Fibroblast of gingiva (primary cell): ENCODE data around the gene KCNK1.

ENCODE experiments used
- DNase-seq: peaks from one replicate; pipeline ENCODE4 v3.0.0-alpha.2; 2011; ENCODE audit warnings: low read depth

The KCNK1 gene

GRCh38 chr1:233613252-233614172 lies at the start of gene KCNK1:
TSS of gene KCNK1 (plus strand) at chr1:233614106. CDS start at chr1:233614172, 66 bp downstream.
- peak; percentile 88 for DNase-seq

DNA sequence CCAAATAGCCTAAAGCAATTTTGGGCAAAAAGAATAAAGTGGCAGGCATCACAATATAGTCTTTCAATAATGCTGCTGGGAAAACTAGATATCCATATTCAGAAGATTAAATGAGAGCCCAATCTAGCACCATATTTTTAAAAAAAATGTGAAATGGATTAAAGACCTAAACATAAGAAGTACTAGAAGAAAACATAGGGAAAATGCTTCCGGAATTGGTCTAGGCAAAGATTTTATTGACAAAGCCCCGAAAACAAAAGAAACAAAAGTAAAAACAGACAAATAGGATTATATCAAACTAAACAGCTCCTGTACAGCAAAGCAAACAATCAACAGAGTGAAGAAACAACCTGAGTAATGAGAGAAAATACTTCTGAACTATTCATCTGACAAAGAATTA lies 48.6 kb upstream of the KCNK1 start:
- DNase-seq, result no peak

DNA sequence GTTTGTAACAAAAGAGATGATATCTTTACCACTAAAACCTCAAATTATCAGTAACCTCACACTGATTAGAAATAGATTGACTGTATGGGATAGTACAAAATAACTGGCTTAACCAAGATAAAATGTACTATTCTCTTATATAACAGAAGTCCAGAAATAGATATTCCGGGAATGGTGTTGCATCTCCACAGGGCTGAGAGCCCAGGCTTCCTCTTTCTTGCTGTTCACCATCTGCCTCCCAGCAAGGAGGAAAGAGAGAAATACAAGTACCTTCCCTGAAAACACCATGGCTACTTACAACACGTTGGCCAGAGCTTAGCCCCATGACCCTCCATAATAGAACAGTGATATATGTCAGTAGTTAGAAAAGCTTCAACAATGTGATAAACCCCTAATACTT lies 47.0 kb upstream of the KCNK1 start:
- DNase-seq, result no peak

DNA sequence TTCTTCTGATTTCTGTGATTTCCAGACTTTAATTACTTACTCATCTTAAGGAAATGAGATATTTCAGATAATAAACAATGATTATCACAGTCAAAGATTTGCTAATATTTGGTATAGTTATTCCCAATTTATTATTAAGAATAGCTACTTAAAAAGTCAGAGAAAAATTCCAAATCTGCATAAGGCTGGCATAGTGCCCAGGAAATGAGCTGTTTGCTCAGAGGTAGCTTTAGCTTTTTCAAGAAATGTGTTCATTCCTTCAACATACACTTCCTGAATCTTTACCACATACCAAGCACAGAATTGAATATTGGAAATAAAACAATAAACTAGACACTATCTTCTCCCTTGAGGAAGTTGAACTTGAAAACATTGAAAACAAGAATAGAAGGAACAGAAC lies 44.3 kb upstream of the KCNK1 start:
- no peak for DNase-seq

- no peak for DNase-seq
These were observed 43.7 kb upstream of the KCNK1 start for GRCh38 chr1:233570216-233570615.

DNA sequence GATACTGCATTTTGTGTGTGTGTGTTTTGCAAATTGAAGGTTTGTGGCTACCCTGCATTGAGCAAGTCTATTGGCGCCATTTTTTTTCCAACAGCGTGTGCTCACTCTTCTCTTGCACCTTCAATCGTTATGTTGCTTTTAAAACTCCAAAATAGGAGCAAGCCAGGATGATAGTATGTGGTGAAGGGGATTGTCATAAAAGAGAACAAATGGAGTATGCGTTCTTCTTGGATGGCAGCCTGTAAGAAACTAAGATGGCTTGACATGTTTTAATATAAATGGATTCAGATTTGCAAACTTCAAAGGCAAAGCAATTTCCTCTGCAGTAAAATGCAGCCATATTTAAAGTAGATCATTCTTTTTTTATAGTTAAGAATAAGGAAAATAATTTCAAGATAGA lies 43.2 kb upstream of the KCNK1 start:
- DNase-seq, result no peak

GRCh38 chr1:233572896-233573295 lies 41.0 kb upstream of the KCNK1 start:
- DNase-seq, result no peak

DNA sequence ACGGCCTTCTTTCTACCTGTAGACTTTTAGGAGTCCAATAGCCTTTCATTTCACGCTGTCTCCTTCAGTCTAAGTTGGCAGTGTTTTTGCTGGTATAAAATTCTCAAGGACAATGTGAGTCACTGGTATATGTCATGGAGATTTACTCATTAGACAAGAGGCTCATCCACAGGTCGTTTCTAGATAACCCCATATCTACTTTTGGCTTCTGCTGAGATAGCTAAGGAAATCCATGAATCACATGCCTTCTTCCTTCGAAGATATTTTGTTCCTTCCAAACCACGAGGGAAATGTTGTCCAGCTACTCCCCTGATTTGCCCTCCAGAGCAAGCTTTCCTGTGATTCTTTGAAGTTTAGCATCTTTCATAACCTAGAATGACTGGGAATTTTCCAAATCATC lies 38.5 kb upstream of the KCNK1 start:
- DNase-seq, result no peak

DNA sequence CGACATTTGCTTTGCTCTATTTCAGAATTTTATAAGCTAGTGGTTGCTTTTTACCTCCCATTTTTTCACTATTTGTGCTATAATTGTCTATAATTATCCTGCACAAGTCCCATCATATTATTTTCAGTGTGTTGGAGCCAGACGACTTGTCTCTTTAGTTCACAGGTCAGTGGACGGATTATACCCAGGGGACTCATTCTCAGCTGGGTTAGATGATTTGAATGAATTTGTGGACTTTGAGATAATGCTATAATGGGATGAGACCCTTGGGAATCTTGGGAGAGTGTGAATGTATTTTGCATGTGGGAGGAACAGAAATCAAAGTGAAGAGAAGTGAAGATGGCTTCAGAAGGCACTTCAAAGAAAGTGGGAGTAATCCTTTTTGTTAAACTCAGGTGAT lies 31.5 kb upstream of the KCNK1 start:
- no peak for DNase-seq

- DNase-seq, result no peak
These were observed 29.5 kb upstream of the KCNK1 start for GRCh38 chr1:233584376-233584775.

DNA sequence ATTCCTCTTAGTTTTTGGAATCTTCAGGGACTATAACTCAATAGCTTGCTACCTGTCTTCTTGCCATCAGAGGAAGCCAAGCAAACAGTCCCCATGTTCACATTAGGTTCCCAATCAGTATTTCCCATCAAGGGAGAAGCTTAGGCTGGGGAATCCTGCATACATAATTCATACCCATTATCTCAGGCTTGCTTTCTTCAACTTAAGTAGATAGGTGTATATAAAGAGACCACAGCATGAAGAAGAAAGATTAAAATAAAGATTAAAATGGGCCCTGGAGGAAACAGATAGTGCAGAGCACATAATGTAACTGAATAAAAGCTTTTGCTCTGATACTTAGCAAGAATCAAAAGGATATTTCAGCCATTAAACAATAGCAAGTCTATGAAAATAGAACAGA lies 29.0 kb upstream of the KCNK1 start:
- no peak for DNase-seq

DNA sequence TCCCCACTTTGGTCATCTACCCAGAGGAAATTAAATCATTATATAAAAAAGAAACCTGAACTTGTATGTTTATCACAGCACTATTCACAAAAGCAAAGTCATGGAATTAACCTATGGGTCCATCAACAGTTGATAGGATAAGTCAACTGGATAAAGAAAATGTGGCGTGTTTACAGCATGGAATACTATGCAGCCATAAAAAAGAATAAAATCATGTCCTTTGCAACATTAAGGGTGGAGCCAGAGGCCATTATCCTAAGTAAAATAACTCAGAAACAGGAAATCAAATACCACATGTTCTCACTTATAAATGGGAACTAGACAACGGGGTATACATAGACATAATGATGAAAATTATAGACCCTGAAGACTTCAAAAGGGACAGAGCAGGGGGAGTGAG lies 27.6 kb upstream of the KCNK1 start:
- DNase-seq, result no peak

GRCh38 chr1:233587196-233587595 lies 26.7 kb upstream of the KCNK1 start:
- DNase-seq, result no peak

- no peak for DNase-seq
These were observed 25.7 kb upstream of the KCNK1 start for GRCh38 chr1:233587958-233588799.

DNA sequence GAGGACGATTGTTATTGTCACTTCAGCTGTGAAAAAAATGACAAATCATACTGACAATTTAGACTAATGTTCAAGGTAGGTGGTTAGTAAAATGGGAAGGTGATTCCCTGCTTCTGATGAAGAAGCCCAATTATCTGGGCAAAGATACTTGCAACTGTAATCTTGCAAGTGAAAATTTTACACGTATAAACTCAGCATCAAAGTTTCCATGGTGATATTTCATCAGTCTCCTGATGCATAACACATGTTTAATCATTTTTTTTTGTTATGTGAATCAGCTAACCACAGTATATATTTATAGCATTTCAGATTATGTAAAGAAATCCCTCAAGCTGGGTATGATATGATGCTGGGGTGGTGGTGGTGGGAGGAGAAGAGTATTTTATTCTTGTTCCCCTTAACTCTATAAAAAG lies 16.4 kb upstream of the KCNK1 start:
- peak; percentile 59 for DNase-seq

DNA sequence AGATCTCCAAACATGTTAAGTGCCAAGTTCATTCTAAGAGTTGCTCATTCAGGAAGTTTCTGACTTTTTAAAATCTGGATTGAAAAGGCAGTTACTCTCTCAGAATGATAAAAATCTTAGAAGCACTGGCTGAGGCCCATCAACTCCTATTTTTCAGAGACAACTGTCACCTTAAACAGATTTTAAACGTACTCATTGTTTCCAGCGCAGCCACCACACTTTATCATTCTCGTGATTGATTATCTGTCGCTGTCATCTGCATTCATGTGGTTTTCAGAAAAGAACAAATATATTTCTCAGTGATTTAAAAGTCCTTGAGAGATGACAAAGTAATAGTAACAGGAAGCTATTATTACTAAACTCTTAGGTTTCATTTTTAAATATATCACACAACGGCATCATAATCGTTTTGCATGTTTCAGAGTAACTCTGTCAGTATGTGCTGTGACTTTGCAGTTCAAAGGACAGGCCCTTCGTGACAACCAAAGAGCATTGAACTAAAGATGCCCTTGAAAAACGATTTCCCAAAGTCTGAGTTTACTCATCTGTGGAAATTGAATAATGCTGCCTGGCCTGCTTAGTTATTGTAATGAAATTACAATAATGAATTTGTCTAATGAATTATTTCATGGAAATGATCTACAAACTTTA lies 14.9 kb upstream of the KCNK1 start:
- no peak for DNase-seq

- DNase-seq, result no peak
These were observed 14.3 kb upstream of the KCNK1 start for GRCh38 chr1:233599542-233600073.

DNA sequence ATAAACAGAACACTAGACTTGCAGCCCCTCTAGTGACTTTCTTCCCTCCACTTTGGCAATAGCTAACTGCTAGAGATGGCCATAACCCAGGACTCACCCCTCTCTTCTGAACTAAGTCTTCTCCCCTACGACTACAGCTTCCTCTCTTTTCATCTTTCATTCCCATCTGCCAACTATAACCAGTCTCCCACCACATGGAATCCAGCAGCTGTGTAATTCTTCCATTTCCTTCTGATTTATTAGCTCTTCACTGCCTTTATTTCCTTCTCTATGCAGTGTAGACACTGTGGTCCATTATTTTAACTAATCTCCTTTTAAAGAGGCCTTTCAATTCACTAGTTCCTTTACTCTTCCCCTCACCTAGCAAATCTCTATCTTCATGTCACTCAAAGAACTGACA lies 13.4 kb upstream of the KCNK1 start:
- DNase-seq, result no peak

GRCh38 chr1:233603478-233603877 lies 10.4 kb upstream of the KCNK1 start:
- DNase-seq, result no peak

GRCh38 chr1:233605205-233605604 lies 8.7 kb upstream of the KCNK1 start:
- DNase-seq, result no peak

GRCh38 chr1:233606813-233607212 lies 7.1 kb upstream of the KCNK1 start:
- DNase-seq, result no peak
